Measurements from ENCODE around the gene NUP50. TPM values are rescaled to one million over a fixed set of nuclear protein-coding genes. Genes with fewer than 3 reads are reported as not detected.
A peak's percentile ranks its signal among the peaks of the same experiment; 100 is the strongest.

NUP50 gene
- total RNA-seq (2014; rRNA removed; shearing (Covaris generic)): 38.1 TPM in 2 replicates

GRCh38 chr22:45163451-45164269 lies at the start of gene NUP50:
NUP50 (plus strand) TSS chr22:45163925; CDS start chr22:45168178, 4,253 bp downstream.
- peak; percentile 90 for DNase-seq (ENCODE audit: low read depth)

- no peak for DNase-seq (ENCODE audit: low read depth)
Observed at GRCh38 chr22:45120440-45120839, 43.3 kb upstream of the NUP50 start.

- DNase-seq (ENCODE audit: low read depth): peak; percentile 14
Observed at GRCh38 chr22:45120931-45121330, 42.8 kb upstream of the NUP50 start.

- no peak for DNase-seq (ENCODE audit: low read depth)
Observed at GRCh38 chr22:45124176-45124847, 39.4 kb upstream of the NUP50 start.

- no peak for DNase-seq (ENCODE audit: low read depth)
Observed at GRCh38 chr22:45125188-45125587, 38.5 kb upstream of the NUP50 start.

GRCh38 chr22:45127866-45128265 lies 35.9 kb upstream of the NUP50 start:
- peak; percentile 44 for DNase-seq (ENCODE audit: low read depth)

GRCh38 chr22:45129703-45130524 lies 33.8 kb upstream of the NUP50 start:
- no peak for DNase-seq (ENCODE audit: low read depth)

- DNase-seq (ENCODE audit: low read depth): no peak
Observed at GRCh38 chr22:45130891-45131290, 32.8 kb upstream of the NUP50 start.

- no peak for DNase-seq (ENCODE audit: low read depth)
Observed at GRCh38 chr22:45131749-45132148, 32.0 kb upstream of the NUP50 start.

- DNase-seq (ENCODE audit: low read depth): no peak
Observed at GRCh38 chr22:45134313-45134712, 29.4 kb upstream of the NUP50 start.

- no peak for DNase-seq (ENCODE audit: low read depth)
Observed at GRCh38 chr22:45136594-45136993, 27.1 kb upstream of the NUP50 start.

- DNase-seq (ENCODE audit: low read depth): no peak
Observed at GRCh38 chr22:45139693-45140092, 24.0 kb upstream of the NUP50 start.

GRCh38 chr22:45142376-45142775 lies 21.3 kb upstream of the NUP50 start:
- no peak for DNase-seq (ENCODE audit: low read depth)

GRCh38 chr22:45144916-45145315 lies 18.8 kb upstream of the NUP50 start:
- no peak for DNase-seq (ENCODE audit: low read depth)

- no peak for DNase-seq (ENCODE audit: low read depth)
Observed at GRCh38 chr22:45149671-45150070, 14.1 kb upstream of the NUP50 start.

- no peak for DNase-seq (ENCODE audit: low read depth)
Observed at GRCh38 chr22:45150139-45150538, 13.6 kb upstream of the NUP50 start.

- DNase-seq (ENCODE audit: low read depth): no peak
Observed at GRCh38 chr22:45151503-45151902, 12.2 kb upstream of the NUP50 start.

GRCh38 chr22:45154383-45154782 lies 9.3 kb upstream of the NUP50 start:
- DNase-seq (ENCODE audit: low read depth): no peak

- no peak for DNase-seq (ENCODE audit: low read depth)
Observed at GRCh38 chr22:45155050-45155840, 8.5 kb upstream of the NUP50 start.

GRCh38 chr22:45157907-45158306 lies 5.8 kb upstream of the NUP50 start:
- DNase-seq (ENCODE audit: low read depth): no peak

- DNase-seq (ENCODE audit: low read depth): no peak
Observed at GRCh38 chr22:45159652-45160462, 3.9 kb upstream of the NUP50 start.
